ENCODE measurements around the gene SCNN1B.

Gene SCNN1B

GRCh38 chr16:23310744-23311143 is 8.6 kb downstream of the SCNN1B start:
- Histone ChIP-seq H3K27me3 (ENCODE audit: insufficient read depth, low read length) (no peaks in the 10 kb centered on the region), H3K4me1 (ENCODE audit: insufficient read depth, low read length) (no peaks in the 10 kb centered on the region), H3K4me3 (ENCODE audit: low read length) (no peak overlapping the region), H3K36me3 (ENCODE audit: insufficient read depth, low read depth, low read length) (no peaks in the 10 kb centered on the region), H3K27ac (ENCODE audit: low read length) (no peak overlapping the region), H3K9ac (ENCODE audit: low read depth, low read length) (no peak overlapping the region), H3K9me3 (ENCODE audit: insufficient read depth, low read depth, low read length) (no peaks in the 10 kb centered on the region)

- Histone ChIP-seq H3K27ac (ENCODE audit: low read length) (no peak overlapping the region), H3K4me3 (ENCODE audit: low read length) (no peak overlapping the region), H3K27me3 (ENCODE audit: insufficient read depth, low read length) (no peaks in the 10 kb centered on the region), H3K9me3 (ENCODE audit: insufficient read depth, low read depth, low read length) (no peaks in the 10 kb centered on the region; the same call in 1 of the 2 replicates), H3K9ac (ENCODE audit: low read depth, low read length) (no peak overlapping the region), H3K4me1 (ENCODE audit: insufficient read depth, low read length) (peaks cover 2% of the 10 kb centered on the region; the same call in 1 of the 2 replicates), H3K36me3 (ENCODE audit: insufficient read depth, low read depth, low read length) (no peaks in the 10 kb centered on the region)
Measured at GRCh38 chr16:23316232-23316631, 14.1 kb downstream of the SCNN1B start.

GRCh38 chr16:23316634-23317265 is 14.6 kb downstream of the SCNN1B start:
- Histone ChIP-seq H3K9ac (ENCODE audit: low read depth, low read length) (no peak overlapping the region), H3K36me3 (ENCODE audit: insufficient read depth, low read depth, low read length) (no peaks in the 10 kb centered on the region), H3K27ac (ENCODE audit: low read length) (no peak overlapping the region), H3K27me3 (ENCODE audit: insufficient read depth, low read length) (no peaks in the 10 kb centered on the region), H3K9me3 (ENCODE audit: insufficient read depth, low read depth, low read length) (no peaks in the 10 kb centered on the region; the same call in 1 of the 2 replicates), H3K4me3 (ENCODE audit: low read length) (no peak overlapping the region), H3K4me1 (ENCODE audit: insufficient read depth, low read length) (peaks cover 2% of the 10 kb centered on the region; the same call in 1 of the 2 replicates)

GRCh38 chr16:23317266-23317661 is 15.2 kb downstream of the SCNN1B start:
- Histone ChIP-seq H3K27me3 (ENCODE audit: insufficient read depth, low read length) (no peaks in the 10 kb centered on the region), H3K4me3 (ENCODE audit: low read length) (no peak overlapping the region), H3K27ac (ENCODE audit: low read length) (no peak overlapping the region), H3K9ac (ENCODE audit: low read depth, low read length) (no peak overlapping the region), H3K9me3 (ENCODE audit: insufficient read depth, low read depth, low read length) (no peaks in the 10 kb centered on the region; the same call in 1 of the 2 replicates), H3K36me3 (ENCODE audit: insufficient read depth, low read depth, low read length) (no peaks in the 10 kb centered on the region), H3K4me1 (ENCODE audit: insufficient read depth, low read length) (peaks cover 2% of the 10 kb centered on the region; the same call in 1 of the 2 replicates)

GRCh38 chr16:23317751-23318150 is 15.6 kb downstream of the SCNN1B start:
- Histone ChIP-seq H3K4me1 (ENCODE audit: insufficient read depth, low read length) (peaks cover 2% of the 10 kb centered on the region; the same call in 1 of the 2 replicates), H3K9me3 (ENCODE audit: insufficient read depth, low read depth, low read length) (no peaks in the 10 kb centered on the region; the same call in 1 of the 2 replicates), H3K4me3 (ENCODE audit: low read length) (no peak overlapping the region), H3K27ac (ENCODE audit: low read length) (no peak overlapping the region), H3K36me3 (ENCODE audit: insufficient read depth, low read depth, low read length) (no peaks in the 10 kb centered on the region), H3K27me3 (ENCODE audit: insufficient read depth, low read length) (no peaks in the 10 kb centered on the region), H3K9ac (ENCODE audit: low read depth, low read length) (no peak overlapping the region)

GRCh38 chr16:23318639-23319038 is 16.5 kb downstream of the SCNN1B start:
- Histone ChIP-seq H3K4me3 (ENCODE audit: low read length) (no peak overlapping the region), H3K27ac (ENCODE audit: low read length) (no peak overlapping the region)

GRCh38 chr16:23319861-23320615 is 17.9 kb downstream of the SCNN1B start:
- Histone ChIP-seq H3K27ac (ENCODE audit: low read length) (no peak overlapping the region), H3K4me3 (ENCODE audit: low read length) (no peak overlapping the region), H3K4me1 (ENCODE audit: insufficient read depth, low read length) (peaks cover 2% of the 10 kb centered on the region; the same call in 1 of the 2 replicates), H3K36me3 (ENCODE audit: insufficient read depth, low read depth, low read length) (no peaks in the 10 kb centered on the region), H3K27me3 (ENCODE audit: insufficient read depth, low read length) (no peaks in the 10 kb centered on the region), H3K9ac (ENCODE audit: low read depth, low read length) (no peak overlapping the region), H3K9me3 (ENCODE audit: insufficient read depth, low read depth, low read length) (no peaks in the 10 kb centered on the region; the same call in 1 of the 2 replicates)

More at GRCh38 chr16:23318639-23319038, 16.5 kb downstream of the SCNN1B start:
- Histone ChIP-seq H3K36me3 (ENCODE audit: insufficient read depth, low read depth, low read length) (no peaks in the 10 kb centered on the region), H3K9ac (ENCODE audit: low read depth, low read length) (no peak overlapping the region), H3K4me1 (ENCODE audit: insufficient read depth, low read length) (peaks cover 2% of the 10 kb centered on the region; the same call in 1 of the 2 replicates), H3K27me3 (ENCODE audit: insufficient read depth, low read length) (no peaks in the 10 kb centered on the region), H3K9me3 (ENCODE audit: insufficient read depth, low read depth, low read length) (no peaks in the 10 kb centered on the region; the same call in 1 of the 2 replicates)

GRCh38 chr16:23320693-23321092 is 18.6 kb downstream of the SCNN1B start:
- H3K4me3 ChIP-seq (ENCODE audit: low read length), result no peak overlapping the region
- no peaks in the 10 kb centered on the region for H3K27me3 ChIP-seq (ENCODE audit: insufficient read depth, low read length)
- H3K9me3 ChIP-seq (ENCODE audit: insufficient read depth, low read depth, low read length), result no peaks in the 10 kb centered on the region; the same call in 1 of the 2 replicates
- H3K36me3 ChIP-seq (ENCODE audit: insufficient read depth, low read depth, low read length), result no peaks in the 10 kb centered on the region
- no peak overlapping the region for H3K9ac ChIP-seq (ENCODE audit: low read depth, low read length)
- H3K27ac ChIP-seq (ENCODE audit: low read length), result no peak overlapping the region
- H3K4me1 ChIP-seq (ENCODE audit: insufficient read depth, low read length), result peaks cover 2% of the 10 kb centered on the region; the same call in 1 of the 2 replicates

- no peak overlapping the region for H3K27ac ChIP-seq (ENCODE audit: low read length)
- no peaks in the 10 kb centered on the region for H3K9me3 ChIP-seq (ENCODE audit: insufficient read depth, low read depth, low read length)
- H3K36me3 ChIP-seq (ENCODE audit: insufficient read depth, low read depth, low read length), result no peaks in the 10 kb centered on the region
- peaks cover 2% of the 10 kb centered on the region; the same call in 1 of the 2 replicates for H3K4me1 ChIP-seq (ENCODE audit: insufficient read depth, low read length)
- no peaks in the 10 kb centered on the region for H3K27me3 ChIP-seq (ENCODE audit: insufficient read depth, low read length)
- H3K9ac ChIP-seq (ENCODE audit: low read depth, low read length), result no peak overlapping the region
- no peak overlapping the region for H3K4me3 ChIP-seq (ENCODE audit: low read length)
Measured at GRCh38 chr16:23321206-23321875, 19.2 kb downstream of the SCNN1B start.

- Histone ChIP-seq H3K9ac (ENCODE audit: low read depth, low read length) (no peak overlapping the region), H3K27ac (ENCODE audit: low read length) (no peak overlapping the region), H3K36me3 (ENCODE audit: insufficient read depth, low read depth, low read length) (no peaks in the 10 kb centered on the region), H3K27me3 (ENCODE audit: insufficient read depth, low read length) (no peaks in the 10 kb centered on the region), H3K9me3 (ENCODE audit: insufficient read depth, low read depth, low read length) (no peaks in the 10 kb centered on the region), H3K4me1 (ENCODE audit: insufficient read depth, low read length) (peaks cover 2% of the 10 kb centered on the region; the same call in 1 of the 2 replicates), H3K4me3 (ENCODE audit: low read length) (no peak overlapping the region)
Measured at GRCh38 chr16:23323224-23324030, 21.3 kb downstream of the SCNN1B start.

GRCh38 chr16:23324727-23325126 is 22.6 kb downstream of the SCNN1B start:
- Histone ChIP-seq H3K4me3 (ENCODE audit: low read length) (no peak overlapping the region), H3K36me3 (ENCODE audit: insufficient read depth, low read depth, low read length) (no peaks in the 10 kb centered on the region), H3K4me1 (ENCODE audit: insufficient read depth, low read length) (peaks cover 2% of the 10 kb centered on the region; the same call in 1 of the 2 replicates), H3K9me3 (ENCODE audit: insufficient read depth, low read depth, low read length) (no peaks in the 10 kb centered on the region), H3K9ac (ENCODE audit: low read depth, low read length) (no peak overlapping the region), H3K27me3 (ENCODE audit: insufficient read depth, low read length) (no peaks in the 10 kb centered on the region), H3K27ac (ENCODE audit: low read length) (no peak overlapping the region)

Measured in iPS-20b (cell line).